HG03039 (cell line): ENCODE measurements around the gene TACR2.

ENCODE experiments used
- ATAC-seq: cut with Tn5 transposase; IDR thresholded peaks from one replicate; pipeline ENCODE4 v1.9.1; 2021; ENCODE audit warnings: mild to moderate bottlenecking, moderate library complexity; ENCODE audit not compliant: unreplicated experiment

TACR2 gene

DNA sequence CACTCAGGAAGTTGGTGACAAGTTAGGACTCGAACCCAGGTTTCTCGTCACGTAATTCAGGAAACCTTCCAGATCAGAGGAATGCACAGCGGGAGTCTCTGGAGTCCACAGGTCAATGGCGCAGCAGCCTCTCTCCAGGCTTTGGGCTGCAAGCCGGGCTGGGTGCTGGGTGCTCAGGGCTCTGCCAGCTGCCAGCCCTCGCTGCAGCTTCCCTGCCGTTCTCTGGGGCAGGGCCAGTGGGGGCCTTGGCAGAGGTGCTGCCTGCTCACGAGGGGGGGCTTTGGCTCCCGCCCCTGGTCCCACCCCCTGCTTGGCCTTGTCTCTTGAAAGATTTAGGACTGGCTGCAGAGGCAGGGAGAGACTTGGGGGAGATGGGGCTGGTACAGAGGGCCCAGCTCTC is at the start of gene TACR2:
TACR2 (minus strand) TSS at position 224 of the 400 bp plus-strand sequence. CDS start 595 bp downstream, outside the sequence.
- ATAC-seq: no peak

DNA sequence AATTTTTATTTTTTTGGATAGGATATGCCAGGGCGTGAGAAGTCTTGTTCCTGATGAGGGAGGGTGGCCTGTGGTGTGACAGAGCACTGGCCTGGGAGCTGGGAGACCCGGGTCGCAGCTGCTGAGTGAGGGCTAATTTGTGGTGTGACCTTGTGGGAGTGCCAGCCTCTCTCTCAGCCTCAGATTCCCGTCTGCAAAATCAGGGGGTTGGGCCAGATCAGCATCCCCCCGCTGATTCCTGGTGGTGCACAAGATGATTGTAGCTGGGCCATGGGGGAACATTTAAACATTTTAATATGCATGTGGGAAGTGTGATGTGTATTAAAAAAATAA is 49.4 kb upstream of the TACR2 start:
- no peak for ATAC-seq

DNA sequence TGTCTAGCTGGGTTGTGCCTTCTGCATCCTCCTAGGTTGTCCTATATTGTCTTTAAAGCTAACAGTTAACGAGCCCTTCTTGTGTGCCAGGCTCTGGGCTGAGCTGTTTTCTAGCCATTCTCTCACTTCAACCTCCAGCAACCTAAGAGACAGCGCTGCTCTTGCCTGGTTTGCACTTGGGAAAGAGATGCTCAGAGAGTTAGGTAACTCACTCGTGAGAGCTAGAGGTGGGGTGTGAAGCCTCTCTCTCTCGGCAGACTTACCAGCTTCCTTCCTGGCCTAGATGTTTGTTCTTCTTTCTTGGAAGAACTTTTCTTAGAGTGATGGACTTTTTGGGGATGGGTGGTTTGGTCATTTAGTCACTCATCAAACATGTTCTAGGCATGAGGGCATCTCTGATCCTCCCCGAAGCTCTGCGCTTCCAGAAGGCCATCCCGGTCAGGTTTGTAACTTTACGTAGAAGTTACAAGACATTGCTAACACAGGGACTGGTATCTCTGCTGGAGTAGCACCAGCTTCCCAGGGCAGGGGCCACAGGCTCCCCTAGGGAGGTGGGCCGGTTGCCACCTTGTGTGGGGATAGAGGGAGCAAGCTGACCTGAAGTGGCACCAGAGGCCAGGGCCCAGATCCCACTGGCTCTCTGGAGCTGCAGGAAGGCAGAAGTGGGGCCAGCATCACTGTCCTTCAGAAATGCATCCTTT is 48.9 kb upstream of the TACR2 start:
- ATAC-seq: no peak

DNA sequence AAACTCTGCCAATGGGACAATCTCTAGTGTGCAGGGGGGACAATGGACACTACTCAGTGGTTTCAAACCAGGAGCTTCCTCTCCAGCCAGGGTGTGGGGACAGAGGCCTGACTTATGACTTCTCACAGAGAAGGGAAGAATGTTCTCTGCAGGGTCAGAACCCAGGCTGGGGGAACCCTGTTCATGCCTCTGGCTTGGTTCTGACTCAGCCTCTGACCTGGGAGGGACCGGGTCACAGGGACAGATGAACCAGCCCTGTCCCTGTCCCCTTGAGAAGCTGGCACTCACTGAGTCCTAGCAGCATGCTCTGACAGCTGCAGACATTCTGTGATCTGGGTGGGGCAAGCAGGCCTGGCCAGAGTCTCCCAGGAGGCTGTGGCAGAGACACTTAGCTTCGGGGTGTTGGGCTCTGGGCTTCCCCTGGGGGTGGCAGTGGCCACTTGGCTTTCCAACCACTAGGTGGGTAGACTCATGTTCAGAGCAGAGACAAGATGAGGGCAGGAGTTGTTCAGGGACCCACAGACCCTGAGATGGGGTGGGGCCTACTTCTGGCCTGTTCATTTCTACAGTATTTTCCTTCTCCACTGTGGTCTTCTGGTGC is 48.2 kb upstream of the TACR2 start:
- no peak for ATAC-seq

DNA sequence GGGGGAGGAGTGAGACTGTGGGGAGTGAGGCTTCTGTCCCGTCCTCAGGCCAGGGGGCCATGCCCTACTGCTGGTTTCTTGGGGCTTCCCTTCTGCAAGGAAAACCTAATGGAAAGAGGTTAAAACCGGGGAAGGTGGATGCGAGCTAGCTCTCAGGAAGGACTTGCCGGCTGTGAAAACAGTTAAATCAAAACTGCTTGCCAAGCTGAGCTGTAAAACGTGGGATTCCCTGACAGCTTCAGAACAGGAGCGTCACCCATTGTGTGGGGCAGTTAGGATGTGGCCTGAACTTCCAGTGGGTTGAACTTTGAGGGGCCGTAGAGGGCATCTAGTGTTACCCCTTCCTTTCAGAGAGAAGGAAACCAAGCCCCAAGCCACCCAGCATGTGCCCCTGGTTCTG is 47.7 kb upstream of the TACR2 start:
- no peak for ATAC-seq

DNA sequence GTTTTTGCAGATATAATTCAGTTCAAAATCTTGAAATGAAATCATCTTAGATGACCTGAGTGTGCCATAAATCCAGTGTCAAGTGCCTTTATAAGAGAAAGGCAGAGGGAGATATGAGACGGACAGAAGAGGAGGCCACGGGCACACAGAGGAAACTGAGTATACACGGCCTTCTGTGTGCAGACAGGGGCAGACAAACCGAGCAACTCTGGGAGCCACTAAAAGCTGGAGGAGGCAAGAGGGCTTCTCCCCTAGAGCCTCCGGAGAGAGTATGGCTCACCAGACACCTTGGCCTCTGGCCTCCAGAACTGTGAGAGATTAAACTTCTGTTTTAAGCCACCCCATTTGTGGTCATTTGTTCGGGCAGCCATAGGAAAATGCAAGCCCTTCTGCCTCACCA is 47.2 kb upstream of the TACR2 start:
- no peak for ATAC-seq

DNA sequence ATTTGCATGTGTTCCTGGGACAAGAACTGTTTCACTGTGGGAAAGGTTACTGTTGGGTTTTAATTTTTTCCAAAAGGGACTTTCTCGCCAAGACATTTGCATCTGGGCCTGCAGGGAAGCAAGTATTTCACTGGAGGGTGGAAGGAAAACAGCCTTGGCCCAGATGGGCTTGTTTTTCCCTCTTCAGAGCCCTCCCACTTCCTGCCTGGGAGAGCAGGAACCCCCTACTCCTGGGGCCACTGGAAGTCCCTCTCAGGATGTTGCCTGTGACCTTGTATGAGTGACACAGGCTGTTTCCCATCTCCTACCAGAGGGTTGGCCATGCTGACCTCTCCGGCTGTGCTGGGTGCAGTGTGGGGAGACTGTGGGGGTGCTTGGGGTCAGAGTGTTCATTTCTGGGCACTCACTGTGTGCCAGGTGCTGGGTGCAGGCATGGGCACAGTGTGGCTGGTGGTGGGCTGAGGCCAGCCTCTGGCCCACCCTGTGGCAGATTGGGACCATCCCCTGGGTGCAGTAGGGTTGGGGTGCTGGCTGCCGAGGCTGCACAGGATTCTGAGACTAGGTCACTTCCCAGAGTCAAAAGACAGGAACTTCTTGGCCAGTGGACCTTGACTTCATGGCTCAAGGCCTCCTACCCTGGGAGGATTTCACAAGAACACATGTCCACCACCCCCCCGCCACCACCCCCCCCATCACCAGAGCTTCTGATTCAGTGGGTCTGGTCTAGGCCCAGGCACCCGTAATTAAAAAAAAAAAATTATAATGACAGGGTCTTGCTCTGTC is 44.7 kb upstream of the TACR2 start:
- ATAC-seq: no peak

DNA sequence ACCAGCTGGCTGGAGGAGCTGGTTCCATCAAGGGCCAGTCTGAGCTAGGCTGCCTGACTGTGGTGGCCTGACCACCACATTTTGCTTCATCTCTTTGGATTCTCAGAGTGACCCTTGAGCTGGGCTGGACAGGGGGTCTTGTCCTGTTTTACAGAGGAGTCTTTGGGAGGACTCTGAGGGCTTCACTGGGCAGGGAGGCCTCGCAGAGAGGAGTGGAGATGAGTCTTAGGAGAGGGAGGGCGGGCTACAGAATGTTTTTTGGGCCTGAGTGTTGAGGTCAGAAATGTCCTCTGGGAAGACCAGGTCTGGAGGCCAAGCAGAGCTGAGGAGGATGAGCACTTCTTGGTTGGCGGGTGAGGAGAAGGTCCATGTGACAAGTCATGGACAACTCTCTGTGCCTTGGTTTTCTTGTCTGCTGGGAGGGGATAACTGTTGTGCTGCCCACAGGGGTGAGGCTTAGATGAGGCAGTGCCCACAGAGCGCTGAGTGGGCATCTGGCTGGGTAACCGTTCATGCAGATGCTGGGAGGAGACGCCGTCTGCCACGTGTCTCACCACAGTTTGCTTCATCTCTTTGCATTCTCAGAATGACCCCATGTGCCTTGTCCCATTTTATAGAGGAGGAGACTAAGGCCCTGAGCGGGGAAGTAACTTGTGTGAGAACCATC is 44.0 kb upstream of the TACR2 start:
- ATAC-seq: no peak

DNA sequence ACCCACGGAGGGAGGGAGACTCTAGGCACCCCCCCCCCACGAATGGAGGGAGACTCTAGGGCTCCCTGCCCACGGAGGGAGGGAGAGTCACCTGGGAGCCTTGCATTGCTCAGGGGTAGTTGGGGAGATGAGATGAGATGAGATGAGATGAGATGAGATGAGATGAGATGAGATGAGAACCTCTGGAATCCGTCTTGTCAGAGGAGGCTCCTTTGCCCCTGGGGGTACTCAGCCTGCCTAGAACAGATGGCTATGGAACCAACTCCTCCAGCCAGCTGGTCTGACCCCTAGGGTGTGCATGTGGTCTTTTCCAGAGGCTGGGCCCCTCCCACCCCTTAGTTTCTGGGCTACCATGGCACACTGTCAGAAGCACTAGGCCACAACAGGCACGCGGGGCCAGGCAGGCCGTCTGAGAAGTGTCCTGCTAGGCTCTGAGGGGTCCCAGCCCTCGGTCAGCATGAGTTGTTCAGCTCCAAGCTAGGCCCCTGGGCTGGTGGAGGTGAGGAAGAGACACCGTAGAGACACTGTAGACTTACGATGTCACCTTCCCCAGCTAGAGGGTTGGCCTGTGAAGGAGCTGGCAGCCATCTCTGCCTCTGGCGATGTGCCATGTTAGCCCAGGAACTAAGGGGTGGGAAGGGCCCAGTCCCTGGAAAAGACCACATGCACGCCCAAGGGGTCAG is 43.3 kb upstream of the TACR2 start:
- no peak for ATAC-seq

DNA sequence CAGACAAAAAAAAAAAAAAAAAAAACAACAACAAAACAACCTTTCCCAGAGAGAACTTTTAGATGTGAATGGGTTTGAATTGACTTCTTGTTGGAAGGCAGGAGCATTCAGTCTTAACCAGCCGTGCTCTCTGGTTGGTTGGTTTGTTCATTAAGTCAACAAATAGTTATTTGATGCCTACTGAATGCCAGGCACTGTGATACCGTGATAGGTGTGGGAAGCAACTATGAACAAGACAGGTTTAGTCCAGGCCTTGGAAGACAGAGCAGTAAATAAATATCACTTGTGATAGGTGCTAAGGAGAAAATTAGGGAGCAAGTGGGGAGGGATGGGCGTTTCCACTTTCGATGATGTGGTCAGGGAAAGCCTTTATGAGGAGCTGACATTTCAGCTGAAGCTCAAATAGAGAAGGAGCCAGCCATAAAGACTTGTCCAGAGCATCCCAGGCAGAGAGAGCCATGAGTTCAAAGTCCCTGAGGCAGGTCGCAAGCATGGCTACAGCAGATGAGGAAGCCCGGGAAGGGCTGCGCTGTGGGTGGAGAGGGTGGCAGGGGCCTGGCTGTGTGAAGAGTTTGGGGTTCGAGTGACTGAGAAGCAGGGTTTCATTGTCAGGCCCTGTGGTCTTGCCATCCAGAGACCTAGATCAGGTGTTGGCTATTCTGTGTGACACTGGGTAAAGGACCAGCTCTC is 42.5 kb upstream of the TACR2 start:
- no peak for ATAC-seq

DNA sequence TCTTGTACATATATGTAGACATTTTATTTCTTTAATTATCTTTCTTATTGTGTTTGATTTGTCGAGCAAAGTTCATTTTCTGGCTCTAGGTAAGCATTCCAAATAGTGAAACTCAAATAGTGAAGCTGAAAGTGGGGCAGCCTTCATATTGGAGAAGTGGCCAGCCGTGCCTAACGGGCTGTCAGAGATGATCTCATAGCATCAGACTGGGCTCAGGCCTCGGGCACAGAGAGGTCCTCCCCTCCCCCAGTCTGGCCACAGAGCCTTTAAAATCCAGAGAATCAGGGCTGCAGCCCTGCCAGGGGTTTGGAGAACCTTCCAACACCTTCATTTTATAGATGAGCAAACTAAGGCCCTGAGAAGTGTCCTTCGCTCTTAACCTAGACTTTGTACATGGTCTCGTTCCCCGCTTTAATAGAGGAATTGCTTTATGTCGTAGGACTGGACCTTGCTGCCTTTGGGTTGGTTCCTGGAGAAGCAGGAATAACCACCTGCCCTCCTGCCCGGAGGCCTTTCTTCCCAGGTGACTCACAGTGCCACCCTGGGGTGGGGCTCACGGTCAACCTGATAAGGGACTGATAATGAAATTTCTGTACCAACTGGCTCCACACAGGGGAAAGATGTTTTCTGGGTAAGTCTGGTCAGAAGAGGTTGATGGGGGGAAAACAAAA is 41.8 kb upstream of the TACR2 start:
- ATAC-seq: no peak

DNA sequence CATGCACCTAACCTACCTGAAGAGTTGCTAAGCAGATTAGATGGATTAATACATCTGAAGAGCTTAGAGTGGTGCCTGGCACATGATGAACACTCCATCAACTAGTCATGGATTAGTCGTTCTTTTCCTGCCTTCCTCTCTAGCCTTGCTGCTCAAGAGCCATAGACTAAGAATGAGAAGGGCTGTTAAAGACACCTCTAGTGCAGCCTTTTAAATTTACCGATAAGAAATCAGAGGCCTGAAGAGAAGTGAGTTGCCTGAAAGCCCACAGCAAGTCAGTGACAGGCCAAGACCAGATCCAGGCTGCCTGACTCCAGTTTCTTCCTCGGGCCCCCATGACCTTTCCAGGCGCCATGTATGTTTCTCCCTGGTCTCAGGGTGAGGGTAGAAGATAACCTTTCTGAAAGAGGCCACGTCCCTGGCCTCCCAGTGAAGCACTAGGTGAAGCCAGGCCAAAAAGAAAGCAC is 41.1 kb upstream of the TACR2 start:
- ATAC-seq: no peak

DNA sequence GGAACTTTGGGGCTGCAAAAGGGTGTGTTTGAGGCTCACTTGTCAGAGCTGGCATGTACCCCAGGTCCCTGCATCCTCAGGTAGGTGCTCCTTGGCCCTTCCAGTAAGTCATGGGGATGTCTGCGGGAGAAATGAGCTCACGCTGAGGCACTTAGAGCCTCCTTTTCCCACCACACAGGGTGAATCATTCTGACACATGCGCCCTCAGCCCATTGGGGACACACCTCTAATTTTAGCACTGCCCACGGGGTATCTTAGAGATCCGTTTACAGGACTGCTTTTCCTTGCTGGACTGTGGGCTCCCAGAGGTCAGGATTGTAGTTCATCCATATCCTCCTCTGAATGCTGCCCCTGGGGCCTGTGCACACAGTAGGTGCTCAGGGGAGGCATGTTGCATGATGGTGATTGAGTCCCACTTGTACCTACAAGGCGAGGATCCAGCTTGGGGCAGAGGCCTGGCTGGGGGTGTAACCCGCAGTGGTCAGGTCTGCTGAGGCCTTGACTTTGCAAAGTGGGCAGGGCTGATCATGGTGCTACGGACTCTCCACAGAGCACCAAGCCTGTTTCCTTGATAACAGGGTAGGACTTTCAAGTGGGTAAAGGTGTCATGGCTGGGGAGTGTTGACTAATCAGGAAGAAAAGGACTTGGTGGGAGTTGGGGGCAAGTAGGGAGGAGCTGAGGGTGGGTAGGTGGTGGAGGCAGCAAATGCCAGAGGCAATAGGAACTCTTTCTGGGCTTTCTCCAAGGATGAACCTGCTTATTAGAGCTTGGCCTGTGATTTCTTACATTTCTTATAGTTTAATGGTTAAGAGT is 40.4 kb upstream of the TACR2 start:
- no peak for ATAC-seq

DNA sequence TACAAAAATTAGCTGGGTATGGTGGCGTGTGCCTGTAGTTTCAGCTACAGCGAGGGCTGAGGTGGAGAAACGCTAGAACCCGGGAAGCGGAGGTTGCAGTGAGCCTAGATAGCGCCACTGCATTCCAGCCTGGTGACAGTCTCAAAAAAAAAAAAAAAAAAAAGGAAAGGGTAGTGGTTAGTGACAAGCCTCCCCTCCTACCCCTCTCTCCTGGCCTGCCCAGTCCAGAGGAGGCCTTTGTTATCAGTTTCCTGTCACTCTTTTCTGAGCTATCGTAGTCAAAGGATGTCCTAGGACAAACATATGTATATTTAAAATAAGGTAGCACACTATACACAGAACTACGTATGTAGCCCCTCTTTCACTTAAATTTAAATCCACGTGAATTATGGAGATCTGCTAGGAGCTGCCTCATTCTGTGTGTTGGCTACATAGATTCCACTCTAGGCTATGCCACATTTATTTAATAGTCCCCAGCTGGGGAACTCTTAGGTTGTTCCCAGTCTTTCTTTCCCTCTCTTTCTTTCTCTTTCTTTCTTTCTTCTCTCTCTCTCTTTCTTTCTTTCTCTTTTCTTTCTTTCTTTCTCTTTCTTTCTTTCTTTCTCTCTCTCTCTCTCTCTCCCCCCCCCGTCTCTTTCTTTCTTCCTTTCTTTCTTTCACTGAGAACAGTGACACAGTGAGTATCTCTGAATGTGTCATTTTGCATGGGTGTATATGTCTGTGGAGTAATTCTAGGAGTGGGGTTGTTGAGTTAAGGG is 38.5 kb upstream of the TACR2 start:
- no peak for ATAC-seq

DNA sequence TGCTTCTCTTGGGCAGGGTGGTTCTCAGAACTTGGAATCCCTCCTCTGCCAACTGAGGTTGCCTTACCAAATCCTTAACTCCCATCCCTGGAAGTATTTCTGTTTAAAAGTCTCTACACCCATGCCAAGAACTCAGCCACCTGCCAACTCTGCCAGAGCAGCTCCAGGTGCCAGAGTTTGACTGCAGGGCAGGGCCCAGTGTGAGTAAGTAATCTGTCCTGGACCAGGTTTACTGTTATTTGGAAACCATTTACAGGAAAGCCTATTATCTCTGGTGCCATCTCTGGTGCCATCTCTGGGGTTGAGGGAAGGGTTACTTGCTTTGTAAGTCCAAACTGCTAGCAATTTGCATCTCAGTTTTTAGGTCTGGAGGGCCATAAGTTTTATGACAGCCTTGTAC is 37.1 kb upstream of the TACR2 start:
- no peak for ATAC-seq

DNA sequence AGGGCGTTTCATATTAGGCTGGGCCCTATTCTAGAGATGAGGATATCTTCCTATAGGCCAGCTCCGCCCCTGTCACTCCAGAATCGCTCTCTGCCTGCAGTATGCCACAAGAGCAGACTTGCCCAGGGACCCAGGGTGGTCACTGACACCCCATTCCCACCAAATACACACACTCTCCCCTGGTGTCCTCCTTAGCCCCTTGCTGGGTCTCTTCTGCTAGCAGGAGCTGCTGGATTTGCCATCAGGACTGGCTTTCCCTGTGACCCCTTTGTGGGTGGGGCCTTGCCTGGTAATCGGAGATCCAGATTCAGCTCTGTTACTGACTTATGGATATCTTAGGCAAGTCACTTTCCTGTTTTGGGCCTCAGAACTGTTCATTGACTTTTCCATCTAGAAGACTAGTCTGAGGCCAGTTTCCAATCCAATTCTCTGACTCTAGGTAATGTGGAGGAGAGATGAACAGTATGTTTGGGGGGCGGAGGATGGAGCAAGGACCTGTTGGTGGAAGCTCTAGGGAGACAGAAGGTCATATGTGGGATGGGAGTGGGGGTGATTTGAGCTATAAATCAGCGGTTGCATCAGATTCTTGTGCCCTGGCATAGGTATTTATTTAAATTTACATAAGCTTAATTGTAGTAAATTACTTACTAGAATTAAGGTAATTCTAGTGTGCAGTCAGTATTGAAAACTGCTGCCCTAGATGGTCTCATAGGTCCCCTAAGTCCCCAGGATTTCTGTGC is 36.1 kb upstream of the TACR2 start:
- ATAC-seq: no peak

DNA sequence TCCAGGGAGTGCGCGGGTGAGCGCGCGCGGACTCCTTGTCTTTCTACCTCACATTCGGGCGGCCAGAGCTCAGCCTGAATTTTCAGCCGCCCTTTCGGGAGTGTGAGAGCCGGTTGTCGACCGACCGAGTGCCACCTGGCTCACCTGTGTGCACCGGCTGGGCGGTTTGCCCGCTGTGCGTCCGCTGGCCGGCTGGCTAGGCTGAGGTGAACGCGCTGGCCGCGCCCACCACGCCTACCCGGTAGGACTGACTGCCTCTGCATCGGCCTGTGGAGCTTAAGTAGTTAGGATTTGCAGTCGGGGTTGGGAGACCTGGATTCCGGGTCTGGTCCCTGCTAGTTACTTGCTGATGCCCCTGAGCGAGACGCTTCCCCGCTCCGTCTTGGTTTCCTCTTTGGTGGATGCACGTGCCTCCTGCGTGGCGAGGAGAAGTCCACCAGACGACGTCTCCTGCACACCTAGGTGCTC is 35.1 kb upstream of the TACR2 start:
- ATAC-seq: no peak
